ENCODE measurements around the gene ARHGAP8. TPM values are rescaled to one million over a fixed set of nuclear protein-coding genes. Genes with fewer than 3 reads are reported as not detected.

The ARHGAP8 gene
- polyA plus RNA-seq, 2 donors: 7.2 to 11.2 TPM

GRCh38 chr22:44802956-44803355, 50.6 kb downstream of the ARHGAP8 start:
- 81 to 84% methylated on average over 6 of the region's 6 CpGs for WGBS, 2 donors
- Histone ChIP-seq H3K4me1 (ENCODE audit: control insufficient read depth in 2 of 2, insufficient read depth in 2 of 2, low read length in 1 of 2) (no peaks in the 10 kb centered on the region), H3K27me3 (ENCODE audit: control insufficient read depth in 1 of 2, insufficient read depth in 2 of 2, low read length in 2 of 2) (no peaks in the 10 kb centered on the region), H3K4me3 (ENCODE audit: low read depth in 1 of 2, low read length in 2 of 2) (no peak overlapping the region), H3K9me3 (ENCODE audit: control insufficient read depth in 2 of 2, insufficient read depth in 1 of 2, low read depth in 1 of 2, low read length in 1 of 2) (no peaks in the 10 kb centered on the region), H3K27ac (ENCODE audit: low read depth in 2 of 2, low read length in 1 of 2) (no peak overlapping the region), H3K36me3 (ENCODE audit: control insufficient read depth in 2 of 2, insufficient read depth in 2 of 2, low read length in 1 of 2) (no peaks in the 10 kb centered on the region)

GRCh38 chr22:44804327-44804726, 52.0 kb downstream of the ARHGAP8 start:
- 80 to 86% methylated on average over 7 of the region's 7 CpGs for WGBS, 2 donors
- Histone ChIP-seq H3K9me3 (ENCODE audit: control insufficient read depth in 2 of 2, insufficient read depth in 1 of 2, low read depth in 1 of 2, low read length in 1 of 2) (no peaks in the 10 kb centered on the region), H3K27ac (ENCODE audit: low read depth in 2 of 2, low read length in 1 of 2) (no peak overlapping the region), H3K4me1 (ENCODE audit: control insufficient read depth in 2 of 2, insufficient read depth in 2 of 2, low read length in 1 of 2) (no peaks in the 10 kb centered on the region), H3K27me3 (ENCODE audit: control insufficient read depth in 1 of 2, insufficient read depth in 2 of 2, low read length in 2 of 2) (no peaks in the 10 kb centered on the region), H3K36me3 (ENCODE audit: control insufficient read depth in 2 of 2, insufficient read depth in 2 of 2, low read length in 1 of 2) (no peaks in the 10 kb centered on the region), H3K4me3 (ENCODE audit: low read depth in 1 of 2, low read length in 2 of 2) (no peak overlapping the region)

- no peaks in the 10 kb centered on the region for H3K27me3 ChIP-seq (ENCODE audit: control insufficient read depth in 1 of 2, insufficient read depth in 2 of 2, low read length in 2 of 2)
- no peaks in the 10 kb centered on the region for H3K36me3 ChIP-seq (ENCODE audit: control insufficient read depth in 2 of 2, insufficient read depth in 2 of 2, low read length in 1 of 2)
- H3K4me1 ChIP-seq (ENCODE audit: control insufficient read depth in 2 of 2, insufficient read depth in 2 of 2, low read length in 1 of 2): no peaks in the 10 kb centered on the region
- H3K9me3 ChIP-seq (ENCODE audit: control insufficient read depth in 2 of 2, insufficient read depth in 1 of 2, low read depth in 1 of 2, low read length in 1 of 2): no peaks in the 10 kb centered on the region
- H3K27ac ChIP-seq (ENCODE audit: low read depth in 2 of 2, low read length in 1 of 2): no peak overlapping the region
- WGBS, 2 donors: 89 to 92% methylated on average over 9 of the region's 9 CpGs
- no peak overlapping the region for H3K4me3 ChIP-seq (ENCODE audit: low read depth in 1 of 2, low read length in 2 of 2)
Measured at GRCh38 chr22:44805711-44806110, 53.3 kb downstream of the ARHGAP8 start.

- 82 to 83% methylated on average over 7 of the region's 7 CpGs for WGBS, 2 donors
- Histone ChIP-seq H3K27ac (ENCODE audit: low read depth in 2 of 2, low read length in 1 of 2) (no peak overlapping the region), H3K9me3 (ENCODE audit: control insufficient read depth in 2 of 2, insufficient read depth in 1 of 2, low read depth in 1 of 2, low read length in 1 of 2) (no peaks in the 10 kb centered on the region), H3K36me3 (ENCODE audit: control insufficient read depth in 2 of 2, insufficient read depth in 2 of 2, low read length in 1 of 2) (no peaks in the 10 kb centered on the region), H3K4me1 (ENCODE audit: control insufficient read depth in 2 of 2, insufficient read depth in 2 of 2, low read length in 1 of 2) (no peaks in the 10 kb centered on the region), H3K27me3 (ENCODE audit: control insufficient read depth in 1 of 2, insufficient read depth in 2 of 2, low read length in 2 of 2) (no peaks in the 10 kb centered on the region), H3K4me3 (ENCODE audit: low read depth in 1 of 2, low read length in 2 of 2) (no peak overlapping the region)
Measured at GRCh38 chr22:44807232-44807631, 54.9 kb downstream of the ARHGAP8 start.

GRCh38 chr22:44807915-44808690, 55.7 kb downstream of the ARHGAP8 start:
- no peak overlapping the region for H3K4me3 ChIP-seq (ENCODE audit: low read depth in 1 of 2, low read length in 2 of 2)
- H3K4me1 ChIP-seq (ENCODE audit: control insufficient read depth in 2 of 2, insufficient read depth in 2 of 2, low read length in 1 of 2): no peaks in the 10 kb centered on the region
- no peaks in the 10 kb centered on the region for H3K36me3 ChIP-seq (ENCODE audit: control insufficient read depth in 2 of 2, insufficient read depth in 2 of 2, low read length in 1 of 2)
- H3K27ac ChIP-seq (ENCODE audit: low read depth in 2 of 2, low read length in 1 of 2): no peak overlapping the region
- H3K27me3 ChIP-seq (ENCODE audit: control insufficient read depth in 1 of 2, insufficient read depth in 2 of 2, low read length in 2 of 2): no peaks in the 10 kb centered on the region
- 71 to 73% methylated on average over 21 of the region's 21 CpGs for WGBS, 2 donors
- H3K9me3 ChIP-seq (ENCODE audit: control insufficient read depth in 2 of 2, insufficient read depth in 1 of 2, low read depth in 1 of 2, low read length in 1 of 2): no peaks in the 10 kb centered on the region

GRCh38 chr22:44809456-44809855, 57.1 kb downstream of the ARHGAP8 start:
- Histone ChIP-seq H3K27ac (ENCODE audit: low read depth in 2 of 2, low read length in 1 of 2) (no peak overlapping the region), H3K9me3 (ENCODE audit: control insufficient read depth in 2 of 2, insufficient read depth in 1 of 2, low read depth in 1 of 2, low read length in 1 of 2) (no peaks in the 10 kb centered on the region), H3K27me3 (ENCODE audit: control insufficient read depth in 1 of 2, insufficient read depth in 2 of 2, low read length in 2 of 2) (no peaks in the 10 kb centered on the region), H3K36me3 (ENCODE audit: control insufficient read depth in 2 of 2, insufficient read depth in 2 of 2, low read length in 1 of 2) (no peaks in the 10 kb centered on the region), H3K4me3 (ENCODE audit: low read depth in 1 of 2, low read length in 2 of 2) (no peak overlapping the region), H3K4me1 (ENCODE audit: control insufficient read depth in 2 of 2, insufficient read depth in 2 of 2, low read length in 1 of 2) (no peaks in the 10 kb centered on the region)
- 83 to 87% methylated on average over 11 of the region's 11 CpGs for WGBS, 2 donors

- 92 to 93% methylated on average over 13 of the region's 13 CpGs for WGBS, 2 donors
- no peaks in the 10 kb centered on the region for H3K4me1 ChIP-seq (ENCODE audit: control insufficient read depth in 2 of 2, insufficient read depth in 2 of 2, low read length in 1 of 2)
Measured at GRCh38 chr22:44811141-44811540, 58.8 kb downstream of the ARHGAP8 start.

GRCh38 chr22:44813416-44813815, 61.0 kb downstream of the ARHGAP8 start:
- Histone ChIP-seq H3K27me3 (ENCODE audit: control insufficient read depth in 1 of 2, insufficient read depth in 2 of 2, low read length in 2 of 2) (no peaks in the 10 kb centered on the region), H3K4me3 (ENCODE audit: low read depth in 1 of 2, low read length in 2 of 2) (no peak overlapping the region), H3K36me3 (ENCODE audit: control insufficient read depth in 2 of 2, insufficient read depth in 2 of 2, low read length in 1 of 2) (no peaks in the 10 kb centered on the region), H3K4me1 (ENCODE audit: control insufficient read depth in 2 of 2, insufficient read depth in 2 of 2, low read length in 1 of 2) (no peaks in the 10 kb centered on the region), H3K9me3 (ENCODE audit: control insufficient read depth in 2 of 2, insufficient read depth in 1 of 2, low read depth in 1 of 2, low read length in 1 of 2) (no peaks in the 10 kb centered on the region), H3K27ac (ENCODE audit: low read depth in 2 of 2, low read length in 1 of 2) (no peak overlapping the region)
- WGBS, 2 donors: 65 to 93% methylated on average over 2 of the region's 2 CpGs

More at GRCh38 chr22:44811141-44811540, 58.8 kb downstream of the ARHGAP8 start:
- H3K36me3 ChIP-seq (ENCODE audit: control insufficient read depth in 2 of 2, insufficient read depth in 2 of 2, low read length in 1 of 2): no peaks in the 10 kb centered on the region
- no peak overlapping the region for H3K4me3 ChIP-seq (ENCODE audit: low read depth in 1 of 2, low read length in 2 of 2)
- H3K27ac ChIP-seq (ENCODE audit: low read depth in 2 of 2, low read length in 1 of 2): no peak overlapping the region
- no peaks in the 10 kb centered on the region for H3K9me3 ChIP-seq (ENCODE audit: control insufficient read depth in 2 of 2, insufficient read depth in 1 of 2, low read depth in 1 of 2, low read length in 1 of 2)
- H3K27me3 ChIP-seq (ENCODE audit: control insufficient read depth in 1 of 2, insufficient read depth in 2 of 2, low read length in 2 of 2): no peaks in the 10 kb centered on the region

- H3K27me3 ChIP-seq (ENCODE audit: control insufficient read depth in 1 of 2, insufficient read depth in 2 of 2, low read length in 2 of 2): no peaks in the 10 kb centered on the region
- H3K36me3 ChIP-seq (ENCODE audit: control insufficient read depth in 2 of 2, insufficient read depth in 2 of 2, low read length in 1 of 2): no peaks in the 10 kb centered on the region
- no peaks in the 10 kb centered on the region for H3K4me1 ChIP-seq (ENCODE audit: control insufficient read depth in 2 of 2, insufficient read depth in 2 of 2, low read length in 1 of 2)
- H3K4me3 ChIP-seq (ENCODE audit: low read depth in 1 of 2, low read length in 2 of 2): no peak overlapping the region
- no peak overlapping the region for H3K27ac ChIP-seq (ENCODE audit: low read depth in 2 of 2, low read length in 1 of 2)
- 89% methylated on average over 25 of the region's 25 CpGs for WGBS, 2 donors
- no peaks in the 10 kb centered on the region for H3K9me3 ChIP-seq (ENCODE audit: control insufficient read depth in 2 of 2, insufficient read depth in 1 of 2, low read depth in 1 of 2, low read length in 1 of 2)
Measured at GRCh38 chr22:44814266-44815098, 62.1 kb downstream of the ARHGAP8 start.
